GF-D8 (cell line): ENCODE measurements around the gene OR6B3.

Experiments
- DNase-seq: peaks from one replicate; lab custom pipeline; 2025; lab: John Stamatoyannopoulos, UW

Gene OR6B3

GRCh38 chr2:240043279-240043989 lies 9.9 kb downstream of the OR6B3 start:
- DNase-seq: no peak

GRCh38 chr2:240042740-240043139 lies 10.6 kb downstream of the OR6B3 start:
- no peak for DNase-seq

GRCh38 chr2:240041363-240041762 lies 12.0 kb downstream of the OR6B3 start:
- no peak for DNase-seq

GRCh38 chr2:240037358-240037757 lies 16.0 kb downstream of the OR6B3 start:
- no peak for DNase-seq

GRCh38 chr2:240033330-240033678 lies 20.0 kb downstream of the OR6B3 start:
- no peak for DNase-seq

- no peak for DNase-seq
Observed at GRCh38 chr2:240032406-240033329, 20.7 kb downstream of the OR6B3 start.

GRCh38 chr2:240030379-240031094 lies 22.8 kb downstream of the OR6B3 start, which contains the start of gene OR6B2:
TSS of gene OR6B2 (minus strand) at chr2:240030429. CDS start at chr2:240030429, 0 bp downstream.
- no peak for DNase-seq

- DNase-seq: no peak
Observed at GRCh38 chr2:240024766-240025165, 28.6 kb downstream of the OR6B3 start.

GRCh38 chr2:240023792-240024191 lies 29.5 kb downstream of the OR6B3 start:
- no peak for DNase-seq

GRCh38 chr2:240021488-240022104 lies 31.7 kb downstream of the OR6B3 start:
- no peak for DNase-seq

- DNase-seq: no peak
Observed at GRCh38 chr2:240018071-240018750, 35.1 kb downstream of the OR6B3 start.

GRCh38 chr2:240014327-240014726 lies 39.0 kb downstream of the OR6B3 start:
- DNase-seq: no peak

GRCh38 chr2:240013343-240013742 lies 40.0 kb downstream of the OR6B3 start:
- no peak for DNase-seq

- no peak for DNase-seq
Observed at GRCh38 chr2:240002983-240003382, 50.3 kb downstream of the OR6B3 start.

GRCh38 chr2:240000671-240001070 lies 52.6 kb downstream of the OR6B3 start:
- no peak for DNase-seq

- no peak for DNase-seq
Observed at GRCh38 chr2:239997686-239998409, 55.5 kb downstream of the OR6B3 start.
